ENCODE data around the gene ZIC5.
A peak's percentile ranks its signal among the peaks of the same experiment; 100 is the strongest.

GRCh38 chr13:99991828-99992775 lies 20.5 kb upstream of the ZIC5 start:
- TF ChIP-seq, protein P1, sequence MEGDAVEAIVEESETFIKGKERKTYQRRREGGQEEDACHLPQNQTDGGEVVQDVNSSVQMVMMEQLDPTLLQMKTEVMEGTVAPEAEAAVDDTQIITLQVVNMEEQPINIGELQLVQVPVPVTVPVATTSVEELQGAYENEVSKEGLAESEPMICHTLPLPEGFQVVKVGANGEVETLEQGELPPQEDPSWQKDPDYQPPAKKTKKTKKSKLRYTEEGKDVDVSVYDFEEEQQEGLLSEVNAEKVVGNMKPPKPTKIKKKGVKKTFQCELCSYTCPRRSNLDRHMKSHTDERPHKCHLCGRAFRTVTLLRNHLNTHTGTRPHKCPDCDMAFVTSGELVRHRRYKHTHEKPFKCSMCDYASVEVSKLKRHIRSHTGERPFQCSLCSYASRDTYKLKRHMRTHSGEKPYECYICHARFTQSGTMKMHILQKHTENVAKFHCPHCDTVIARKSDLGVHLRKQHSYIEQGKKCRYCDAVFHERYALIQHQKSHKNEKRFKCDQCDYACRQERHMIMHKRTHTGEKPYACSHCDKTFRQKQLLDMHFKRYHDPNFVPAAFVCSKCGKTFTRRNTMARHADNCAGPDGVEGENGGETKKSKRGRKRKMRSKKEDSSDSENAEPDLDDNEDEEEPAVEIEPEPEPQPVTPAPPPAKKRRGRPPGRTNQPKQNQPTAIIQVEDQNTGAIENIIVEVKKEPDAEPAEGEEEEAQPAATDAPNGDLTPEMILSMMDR (IDR thresholded peaks at IDR 0.05; ENCODE audit: insufficient read depth, low read depth, low read length) = no peak
- TF ChIP-seq EZH2 (IDR thresholded peaks at IDR 0.05; ENCODE audit: insufficient read depth, low read length) = peak; percentile 56
